Kidney (tissue), 14 donors: ENCODE results near the gene PNLIPRP3. TPM values are rescaled to one million over a fixed set of nuclear protein-coding genes. Genes with fewer than 3 reads are reported as not detected.

ENCODE experiments used
- DNase-seq, 5 donors: peaks; one replicate each; pipeline ENCODE4 v3.0.0-alpha.2; 2013 to 2020
- FAIRE-seq: peaks from 2 replicates; lab custom pipeline; 2012; peaks lifted over from hg19 to GRCh38; lab: Jason Lieb, UNC
- H3K27ac ChIP-seq, 2 donors: one replicate each; pipeline ENCODE4 v1.7.0; 2013; ENCODE audit warnings: low read depth in 2 of 2, low read length in 2 of 2, inconsistent platforms in 1 of 2
- H3K27me3 ChIP-seq: one replicate; pipeline ENCODE4 v1.7.1; 2013; ENCODE audit warnings: low read length, inconsistent platforms; ENCODE audit not compliant: control insufficient read depth, insufficient read depth
- H3K36me3 ChIP-seq, 3 donors: one replicate each; pipeline versions ENCODE4 v1.7.0 to v1.7.1; 2013; ENCODE audit warnings: low read length in 3 of 3, control low read depth in 1 of 3, inconsistent platforms in 1 of 3; ENCODE audit not compliant: insufficient read depth in 3 of 3, control insufficient read depth in 2 of 3
- H3K4me1 ChIP-seq, 3 donors: one replicate each; pipeline versions ENCODE4 v1.7.0 to v1.7.1; 2013; ENCODE audit warnings: low read length in 3 of 3, inconsistent platforms in 1 of 3, low read depth in 1 of 3; ENCODE audit not compliant: control insufficient read depth in 2 of 3, insufficient read depth in 2 of 3
- H3K4me3 ChIP-seq, 3 donors: one replicate each; pipeline versions ENCODE4 v1.7.0 to v1.8.1; 2013; ENCODE audit warnings: low read length in 3 of 3, control low read depth in 1 of 3, inconsistent platforms in 1 of 3
- H3K9ac ChIP-seq, 3 donors: one replicate each; pipeline versions ENCODE4 v1.7.0 to v1.7.1; 2013; ENCODE audit warnings: low read length in 3 of 3, control low read depth in 1 of 3, inconsistent platforms in 1 of 3
- H3K9me3 ChIP-seq, 3 donors: one replicate each; pipeline versions ENCODE4 v1.7.0 to v1.7.1; 2013; ENCODE audit warnings: low read length in 3 of 3, control low read depth in 1 of 3, inconsistent platforms in 1 of 3; ENCODE audit not compliant: control insufficient read depth in 2 of 3, insufficient read depth in 1 of 3
- CTCF ChIP-seq: IDR thresholded peaks from 3 replicates; pipeline ENCODE4 v1.5.1; 2012; ENCODE audit warnings: mild to moderate bottlenecking, moderate library complexity, borderline replicate concordance; ENCODE audit not compliant: insufficient read depth; ENCODE audit errors: extremely low read depth
- intact Hi-C: fragments of 100-400 bp; cut with DNase I; formaldehyde crosslinking; loops from one replicate; pipeline ENCODE4 v1.11.1; 2022
- polyA plus RNA-seq: library from polyadenylated mRNA; stranded (reverse); fragments of 350-450 nt; fragmentation: Illumina TruSeq; extraction: RNeasy Lipid Tissue Mini Kit (QIAGEN cat#74804); gene quantifications from one replicate; pipeline ENCODE4 v1.2.3, GENCODE V29; 2014; ENCODE audit warnings: low read depth, low replicate concordance; ENCODE audit not compliant: insufficient read depth
- total RNA-seq: library from RNA; stranded (reverse); fragmentation: NEBNext Ultra II Directional; extraction: Animal tissue kit (Norgen Biotek cat#: 25700); gene quantifications from one replicate; pipeline ENCODE4 v1.2.1, GENCODE V29; 2021
- donor health status: control.
- donor health status: control.
- donor health status: control.
- donor health status: control.
- donor health status: control.
- donor health status: DM: yes; HTN: yes; CAD: no.
- donor health status: Normal renal cell carcinoma (clear cell type).

The PNLIPRP3 gene
- total and polyA plus RNA-seq, 2 donors from 2014 or later: not detected

- Histone ChIP-seq H3K9me3 (no peaks in the 10 kb centered on the region), H3K27ac (no peak overlapping the region), H3K4me1 (no peaks in the 10 kb centered on the region), H3K4me3 (no peak overlapping the region), H3K36me3 (no peaks in the 10 kb centered on the region), H3K27me3 (no peaks in the 10 kb centered on the region), H3K9ac (no peak overlapping the region)
- intact Hi-C loops: no loop called here
- TF ChIP-seq CTCF: peak; percentile 23
- DNase-seq (peak in 2 of 5 donors; percentile 32 to 47), FAIRE-seq (no peak)
Measured at GRCh38 chr10:116470768-116471415, 43.2 kb downstream of the PNLIPRP3 start.

DNA sequence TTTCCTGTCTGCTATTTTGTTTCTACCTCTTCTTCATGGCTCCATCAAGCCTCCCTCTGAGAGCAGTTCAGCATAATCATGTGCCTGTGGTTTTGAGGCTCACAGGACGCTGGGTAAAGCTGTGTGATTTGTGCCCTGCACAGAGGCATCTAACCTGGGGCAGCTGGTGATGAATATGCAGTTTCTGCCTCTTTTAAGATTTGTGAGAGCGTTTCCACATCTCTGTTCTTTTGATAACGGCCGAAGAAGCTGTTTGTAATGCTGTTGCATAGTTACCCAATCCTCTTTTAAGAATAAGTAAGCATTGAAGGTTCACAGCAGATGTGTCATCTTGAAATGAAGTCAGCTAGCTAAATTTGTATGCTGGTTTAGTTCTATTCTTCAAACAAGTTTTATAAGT is 45.2 kb downstream of the PNLIPRP3 start:
- no peaks in the 10 kb centered on the region for H3K9me3 ChIP-seq
- H3K4me3 ChIP-seq: no peak overlapping the region
- H3K36me3 ChIP-seq: no peaks in the 10 kb centered on the region
- FAIRE-seq (no peak), DNase-seq (no peak)
- no peak for TF ChIP-seq CTCF
- no peak overlapping the region for H3K27ac ChIP-seq
- intact Hi-C loops: no loop called here
- H3K9ac ChIP-seq: no peak overlapping the region
- H3K27me3 ChIP-seq: no peaks in the 10 kb centered on the region
- H3K4me1 ChIP-seq: no peaks in the 10 kb centered on the region

- no peaks in the 10 kb centered on the region for H3K36me3 ChIP-seq
- H3K9me3 ChIP-seq: no peaks in the 10 kb centered on the region
- DNase-seq: no peak
- no peaks in the 10 kb centered on the region for H3K4me1 ChIP-seq
- H3K4me3 ChIP-seq: no peak overlapping the region
- no peak overlapping the region for H3K9ac ChIP-seq
- H3K27me3 ChIP-seq: no peaks in the 10 kb centered on the region
- intact Hi-C loops: no loop called here
- TF ChIP-seq CTCF: no peak
- no peak overlapping the region for H3K27ac ChIP-seq
- FAIRE-seq: no peak
Measured at GRCh38 chr10:116475866-116476265, 48.2 kb downstream of the PNLIPRP3 start.

DNA sequence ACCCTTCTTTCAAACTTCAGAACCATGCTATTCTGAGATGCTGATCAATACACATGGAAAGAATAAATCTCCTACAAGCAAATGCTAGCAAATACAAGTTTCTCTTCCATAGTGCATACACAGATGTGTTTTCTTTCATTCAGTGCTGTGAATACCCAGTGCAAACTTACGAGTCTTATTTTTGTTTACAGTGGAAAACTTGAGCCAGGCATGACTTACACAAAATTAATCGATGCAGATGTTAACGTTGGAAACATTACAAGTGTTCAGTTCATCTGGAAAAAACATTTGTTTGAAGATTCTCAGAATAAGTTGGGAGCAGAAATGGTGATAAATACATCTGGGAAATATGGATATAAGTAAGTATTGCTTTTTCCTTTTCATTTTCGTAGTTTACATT is 48.8 kb downstream of the PNLIPRP3 start:
- H3K4me1 ChIP-seq: no peaks in the 10 kb centered on the region
- no peaks in the 10 kb centered on the region for H3K27me3 ChIP-seq
- H3K36me3 ChIP-seq: no peaks in the 10 kb centered on the region
- DNase-seq (no peak), FAIRE-seq (no peak)
- no peak overlapping the region for H3K4me3 ChIP-seq
- no peak for TF ChIP-seq CTCF
- no peak overlapping the region for H3K9ac ChIP-seq
- H3K27ac ChIP-seq: no peak overlapping the region
- H3K9me3 ChIP-seq: no peaks in the 10 kb centered on the region
- intact Hi-C loops: no loop called here
